GM18519 (cell line): ENCODE data around the gene TCF7L2.

Experiments
- ATAC-seq: cut with Tn5 transposase; IDR thresholded peaks from one replicate; pipeline ENCODE4 v1.9.1; 2021; ENCODE audit warnings: mild to moderate bottlenecking, moderate library complexity; ENCODE audit not compliant: unreplicated experiment, low FRiP score

Gene TCF7L2

GRCh38 chr10:112949875-112950507 is at the start of gene TCF7L2:
Gene TCF7L2, plus strand, starts transcription at chr10:112950247. Its CDS starts 510 bp downstream, at chr10:112950757.
- ATAC-seq: no peak

- ATAC-seq: no peak
These were observed 47.3 kb upstream of the TCF7L2 start for GRCh38 chr10:112902730-112903129.

- no peak for ATAC-seq
These were observed 46.0 kb upstream of the TCF7L2 start for GRCh38 chr10:112904000-112904399.

- ATAC-seq: no peak
These were observed 43.1 kb upstream of the TCF7L2 start for GRCh38 chr10:112906945-112907344.

- ATAC-seq: no peak
These were observed 42.2 kb upstream of the TCF7L2 start for GRCh38 chr10:112907893-112908292.

GRCh38 chr10:112911206-112911605 is 38.8 kb upstream of the TCF7L2 start:
- ATAC-seq: no peak

GRCh38 chr10:112912410-112912928 is 37.6 kb upstream of the TCF7L2 start:
- no peak for ATAC-seq

- no peak for ATAC-seq
These were observed 36.8 kb upstream of the TCF7L2 start for GRCh38 chr10:112913255-112913654.

GRCh38 chr10:112913661-112914287 is 36.3 kb upstream of the TCF7L2 start:
- ATAC-seq: no peak

- ATAC-seq: no peak
These were observed 35.6 kb upstream of the TCF7L2 start for GRCh38 chr10:112914288-112914952.

GRCh38 chr10:112915590-112916572 is 34.2 kb upstream of the TCF7L2 start:
- no peak for ATAC-seq

GRCh38 chr10:112917681-112918080 is 32.4 kb upstream of the TCF7L2 start:
- ATAC-seq: no peak

- no peak for ATAC-seq
These were observed 31.3 kb upstream of the TCF7L2 start for GRCh38 chr10:112918771-112919170.

GRCh38 chr10:112919721-112920120 is 30.3 kb upstream of the TCF7L2 start:
- ATAC-seq: no peak

GRCh38 chr10:112926906-112927688 is 22.9 kb upstream of the TCF7L2 start:
- ATAC-seq: no peak

GRCh38 chr10:112927980-112928379 is 22.1 kb upstream of the TCF7L2 start:
- no peak for ATAC-seq

GRCh38 chr10:112932658-112933057 is 17.4 kb upstream of the TCF7L2 start:
- no peak for ATAC-seq

- ATAC-seq: no peak
These were observed 15.9 kb upstream of the TCF7L2 start for GRCh38 chr10:112934193-112934592.

GRCh38 chr10:112938808-112939482 is 11.1 kb upstream of the TCF7L2 start:
- ATAC-seq: no peak
